GM18951 (cell line): ENCODE results near the gene DGCR2.
"Not testable (repeated sequence)": the region's sequence is repeated elsewhere in the genome, so short reads cannot be mapped to it uniquely, and the experiment has no call there.

Experiments
- POLR2A ChIP-seq: IDR thresholded peaks from 4 replicates; pipeline ENCODE4 v1.6.1; 2011; ENCODE audit warnings: mild to moderate bottlenecking; ENCODE audit not compliant: insufficient read length, insufficient read depth; ENCODE audit errors: extremely low read depth
- in situ Hi-C: fragments of 300-500 bp; cut with MboI; formaldehyde crosslinking; loops from one replicate; pipeline ENCODE4 v1.12.0; 2022; ENCODE audit warnings: low sequenced_read_pairs, mixed read lengths, inconsistent platforms; ENCODE audit not compliant: unreplicated experiment

The DGCR2 gene

GRCh38 chr22:19056951-19057401 lies 65.2 kb downstream of the DGCR2 start:
- in situ Hi-C loops = no loop called here
- no peak for TF ChIP-seq POLR2A

GRCh38 chr22:19055801-19056200 lies 66.4 kb downstream of the DGCR2 start:
- in situ Hi-C loops = no loop called here
- TF ChIP-seq POLR2A = no peak

GRCh38 chr22:19052941-19053541 lies 69.2 kb downstream of the DGCR2 start:
- in situ Hi-C loops = no loop called here
- no peak for TF ChIP-seq POLR2A

- TF ChIP-seq POLR2A = no peak
- in situ Hi-C loops = no loop called here
Measured at GRCh38 chr22:19051381-19052072, 70.7 kb downstream of the DGCR2 start.

GRCh38 chr22:19050847-19051246 lies 71.4 kb downstream of the DGCR2 start:
- in situ Hi-C loops = not testable (repeated sequence)

GRCh38 chr22:19050117-19050516 lies 72.1 kb downstream of the DGCR2 start:
- in situ Hi-C loops = no loop called here
- TF ChIP-seq POLR2A = no peak

GRCh38 chr22:19048531-19048930 lies 73.7 kb downstream of the DGCR2 start:
- in situ Hi-C loops = no loop called here
- TF ChIP-seq POLR2A = no peak

GRCh38 chr22:19047993-19048392 lies 74.2 kb downstream of the DGCR2 start:
- in situ Hi-C loops = no loop called here
- no peak for TF ChIP-seq POLR2A

GRCh38 chr22:19046719-19047609 lies 75.2 kb downstream of the DGCR2 start:
- in situ Hi-C loops = no loop called here
- no peak for TF ChIP-seq POLR2A

- in situ Hi-C loops = no loop called here
- TF ChIP-seq POLR2A = no peak
Measured at GRCh38 chr22:19046287-19046686, 75.9 kb downstream of the DGCR2 start.

- TF ChIP-seq POLR2A = no peak
- in situ Hi-C loops = no loop called here
Measured at GRCh38 chr22:19045094-19045493, 77.1 kb downstream of the DGCR2 start.

GRCh38 chr22:19044381-19044780 lies 77.8 kb downstream of the DGCR2 start:
- TF ChIP-seq POLR2A = no peak
- in situ Hi-C loops = no loop called here
